Measurements from ENCODE around the gene OGFR. TPM values are rescaled to one million over a fixed set of nuclear protein-coding genes. Genes with fewer than 3 reads are reported as not detected.
"Not testable (repeated sequence)": the region's sequence is repeated elsewhere in the genome, so short reads cannot be mapped to it uniquely, and the experiment has no call there.

Gene OGFR
- total RNA-seq, 2 experiments from 2014 or later: 82.4 to 84.9 TPM

DNA sequence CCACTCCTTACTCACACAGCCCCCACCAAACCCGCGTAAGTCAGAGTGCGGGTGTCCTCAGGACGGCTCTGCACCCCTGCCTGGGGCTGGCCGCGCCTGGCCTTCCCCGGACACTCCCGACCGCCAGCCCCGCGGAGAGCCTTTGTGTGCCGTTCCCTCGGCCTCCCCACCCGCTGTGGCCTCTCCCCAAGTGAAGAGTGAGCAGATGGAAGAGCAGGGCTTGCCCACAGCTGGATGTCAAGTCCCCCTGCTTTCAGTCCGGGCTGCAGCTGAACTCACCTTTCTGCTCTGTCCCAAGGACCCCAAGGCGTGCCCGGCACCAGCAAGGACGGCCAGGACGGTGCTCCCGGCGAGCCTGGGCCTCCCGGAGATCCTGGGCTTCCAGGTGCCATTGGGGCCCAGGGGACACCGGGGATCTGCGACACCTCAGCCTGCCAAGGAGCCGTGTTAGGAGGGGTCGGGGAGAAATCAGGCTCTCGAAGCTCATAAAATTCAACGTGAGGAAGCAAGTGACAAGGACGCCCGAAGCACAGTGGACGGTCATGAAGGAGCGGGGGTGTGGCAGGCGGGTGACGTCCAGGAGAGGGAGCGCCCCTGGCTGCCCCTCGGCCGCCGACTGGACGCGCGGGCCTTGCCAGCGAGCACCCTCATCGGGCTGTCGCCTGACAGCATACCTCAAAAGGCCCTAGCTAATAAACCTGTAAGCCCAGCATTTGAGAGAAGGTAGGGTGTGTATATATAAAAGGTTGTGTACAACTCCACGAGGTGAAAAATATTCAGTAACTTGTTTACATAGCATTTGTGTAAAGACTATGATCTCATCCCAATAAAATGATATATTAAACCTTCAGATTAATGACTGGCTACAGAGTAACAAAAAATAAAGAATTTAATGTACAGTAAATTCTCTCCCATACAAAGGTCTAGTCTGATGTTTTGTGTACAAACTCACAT lies 35.9 kb downstream of the OGFR start:
- Mint-ChIP-seq H3K27me3 (no peaks in the 10 kb centered on the region), H3K4me3 (no peak overlapping the region), H3K9me3 (no peaks in the 10 kb centered on the region), H3K36me3 (ENCODE audit: low read depth) (no peaks in the 10 kb centered on the region), H3K27ac (no peak overlapping the region), H3K4me1 (no peaks in the 10 kb centered on the region)
- CTCF ChIA-PET: no interaction called here
- POLR2A ChIA-PET: no interaction called here
- no peak for DNase-seq

DNA sequence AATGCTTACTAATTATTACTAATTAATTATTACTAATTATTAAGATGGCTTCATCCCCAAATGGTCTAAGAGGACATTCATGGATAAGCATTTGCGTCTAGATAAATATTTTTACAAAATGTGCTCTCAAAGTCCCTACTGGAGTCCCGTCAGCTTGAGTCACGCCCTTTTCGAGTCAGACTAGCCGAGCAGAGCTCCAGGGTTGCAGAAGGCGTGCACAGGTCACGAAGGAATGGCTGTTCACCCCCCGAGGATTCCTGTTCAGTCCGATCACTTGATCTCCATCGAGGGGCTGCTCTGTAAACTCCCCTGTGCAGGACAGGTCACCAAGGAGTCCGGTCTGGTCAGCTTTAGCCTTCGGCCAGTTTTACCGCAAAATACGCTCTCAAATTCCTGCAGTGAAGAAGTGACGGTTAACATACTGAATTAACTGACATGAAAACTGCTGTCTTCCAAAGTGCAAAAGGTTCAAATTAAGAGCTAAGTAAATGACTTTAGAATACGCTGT lies 37.1 kb downstream of the OGFR start:
- ChIA-PET CTCF (no interaction called here), POLR2A (no interaction called here)
- H3K9me3 Mint-ChIP-seq: no peaks in the 10 kb centered on the region
- no peak overlapping the region for H3K4me3 Mint-ChIP-seq
- H3K27me3 Mint-ChIP-seq: no peaks in the 10 kb centered on the region
- H3K36me3 Mint-ChIP-seq (ENCODE audit: low read depth): no peaks in the 10 kb centered on the region
- no peak overlapping the region for H3K27ac Mint-ChIP-seq
- DNase-seq: no peak
- no peaks in the 10 kb centered on the region for H3K4me1 Mint-ChIP-seq

DNA sequence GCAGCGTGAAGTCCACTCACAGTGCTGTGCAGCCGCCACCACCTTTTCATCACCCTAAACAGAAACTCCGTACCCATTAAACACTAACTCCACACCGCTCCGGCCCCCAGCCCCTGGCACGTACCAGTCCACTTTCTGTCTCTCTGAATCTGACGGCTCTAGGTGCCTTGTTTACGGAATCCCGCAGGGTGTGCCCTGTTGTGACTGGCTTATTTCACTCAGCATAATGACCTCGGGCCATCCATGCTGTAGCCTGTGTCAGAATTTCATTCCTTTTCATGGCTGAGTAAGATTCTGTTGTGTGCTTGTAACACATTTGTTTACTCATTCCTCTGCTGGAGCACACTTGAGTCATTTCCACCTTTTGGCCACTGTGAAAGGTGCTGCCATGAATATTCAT lies 39.0 kb downstream of the OGFR start:
- H3K4me3 Mint-ChIP-seq: no peak overlapping the region
- no peaks in the 10 kb centered on the region for H3K27me3 Mint-ChIP-seq
- no peak for DNase-seq
- H3K36me3 Mint-ChIP-seq (ENCODE audit: low read depth): no peaks in the 10 kb centered on the region
- POLR2A ChIA-PET: no interaction called here
- CTCF ChIA-PET: interaction anchor here (1.2 kb wide), 2 partner anchors 11 to 24 kb away, joined by 3 to 4 read pairs; no protein-coding TSS in a partner anchor
- no peaks in the 10 kb centered on the region for H3K9me3 Mint-ChIP-seq
- H3K4me1 Mint-ChIP-seq: no peaks in the 10 kb centered on the region
- H3K27ac Mint-ChIP-seq: no peak overlapping the region

DNA sequence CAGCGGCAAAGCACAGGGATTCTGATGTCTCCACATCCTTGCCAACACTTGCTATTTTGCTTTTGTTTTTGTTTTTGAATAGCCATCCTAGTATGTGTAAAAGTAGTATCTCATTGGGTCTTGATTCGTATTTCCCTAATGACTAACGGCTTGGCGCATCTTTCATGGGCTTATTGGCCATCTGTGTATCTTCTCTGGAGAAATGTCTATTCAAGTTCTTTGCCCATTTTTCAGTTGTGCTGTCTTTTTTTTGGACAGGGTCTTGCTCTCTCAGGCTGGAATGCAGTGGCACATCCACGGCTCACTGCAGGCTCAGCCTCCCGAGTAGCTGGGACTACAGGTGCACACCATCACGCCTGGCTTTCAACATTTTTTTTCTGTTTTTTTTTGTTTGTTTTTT lies 39.5 kb downstream of the OGFR start:
- H3K36me3 Mint-ChIP-seq (ENCODE audit: low read depth): no peaks in the 10 kb centered on the region
- H3K27me3 Mint-ChIP-seq: no peaks in the 10 kb centered on the region
- DNase-seq: no peak
- no peak overlapping the region for H3K27ac Mint-ChIP-seq
- no peak overlapping the region for H3K4me3 Mint-ChIP-seq
- POLR2A ChIA-PET: no interaction called here
- H3K9me3 Mint-ChIP-seq: no peaks in the 10 kb centered on the region
- CTCF ChIA-PET: interaction anchor here (1.2 kb wide), 2 partner anchors 11 to 23 kb away, joined by 3 to 4 read pairs; no protein-coding TSS in a partner anchor
- no peaks in the 10 kb centered on the region for H3K4me1 Mint-ChIP-seq

DNA sequence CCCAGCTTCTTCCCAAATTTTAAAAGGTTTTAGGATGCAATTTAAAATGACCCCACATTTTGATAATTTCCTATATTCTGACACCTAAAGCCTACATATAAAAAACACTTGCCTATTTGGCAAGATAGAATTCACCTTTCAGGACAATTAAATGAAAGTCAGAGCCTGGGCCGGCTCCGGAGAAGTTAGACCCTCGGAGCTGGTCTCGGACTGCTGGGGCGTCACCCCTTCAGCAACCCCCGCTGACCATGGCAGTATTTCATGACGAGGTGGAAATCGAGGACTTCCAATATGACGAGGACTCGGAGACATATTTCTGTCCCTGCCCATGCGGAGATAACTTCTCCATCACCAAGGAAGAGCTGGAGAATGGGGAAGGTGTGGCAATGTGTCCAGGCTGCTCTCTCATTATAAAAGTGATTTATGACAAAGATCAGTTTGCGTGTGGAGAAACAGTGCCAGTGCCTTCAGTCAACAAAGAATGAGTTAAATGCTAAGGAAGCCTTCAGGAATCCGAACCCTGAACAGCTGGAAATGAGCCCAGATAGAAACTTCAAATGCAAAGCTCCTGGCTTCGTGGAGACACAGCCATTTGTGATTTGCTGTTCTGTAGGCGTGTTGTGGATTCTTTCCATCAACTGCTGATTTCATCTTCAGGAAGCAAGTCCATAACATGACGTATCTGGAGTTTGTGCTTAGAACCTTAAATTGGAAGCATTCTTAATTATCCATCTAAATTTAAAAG lies 41.0 kb downstream of the OGFR start:
- H3K27ac Mint-ChIP-seq: no peak overlapping the region
- ChIA-PET POLR2A (no interaction called here), CTCF (interaction anchor here (1.2 kb wide), 1 partner anchor 23 kb away, joined by 3 read pairs; no protein-coding TSS in a partner anchor)
- no peaks in the 10 kb centered on the region for H3K27me3 Mint-ChIP-seq
- no peaks in the 10 kb centered on the region for H3K4me1 Mint-ChIP-seq
- DNase-seq: no peak
- no peaks in the 10 kb centered on the region for H3K9me3 Mint-ChIP-seq
- H3K36me3 Mint-ChIP-seq (ENCODE audit: low read depth): no peaks in the 10 kb centered on the region
- H3K4me3 Mint-ChIP-seq: no peak overlapping the region

DNA sequence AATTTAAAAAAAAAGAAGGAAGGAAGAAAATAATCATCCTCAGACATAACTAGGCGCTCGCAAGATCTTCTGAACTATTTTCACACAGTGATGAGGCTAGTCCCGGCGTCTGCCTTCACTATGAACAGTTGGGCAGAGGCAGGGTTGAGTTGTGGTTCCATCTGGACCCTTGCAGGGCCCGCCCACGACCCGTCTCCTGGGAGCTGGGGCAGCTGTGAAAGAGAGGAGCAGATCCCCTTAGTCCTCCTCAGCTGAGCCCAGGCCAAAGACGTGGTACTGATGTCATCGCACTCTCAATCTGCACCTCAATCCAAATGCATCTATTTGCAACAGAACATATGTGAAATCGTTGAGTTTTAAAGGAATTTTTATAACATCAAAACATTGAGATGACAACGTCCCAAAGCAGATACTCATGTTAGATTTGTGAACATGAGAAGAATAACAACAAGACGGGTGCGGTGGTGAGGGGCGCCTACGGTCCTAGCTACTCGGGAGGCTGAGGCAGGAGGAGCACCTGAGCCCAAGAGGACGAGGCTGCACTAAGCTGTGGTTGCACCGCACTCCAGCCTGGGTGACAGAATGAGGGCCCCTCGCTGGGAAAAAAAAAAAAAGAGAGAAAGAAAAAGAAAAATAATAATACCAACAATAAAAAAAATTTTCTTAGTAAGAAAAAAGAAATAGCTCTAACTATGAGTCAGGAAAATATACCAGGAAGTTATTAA lies 41.7 kb downstream of the OGFR start:
- POLR2A ChIA-PET: no interaction called here
- no peak overlapping the region for H3K27ac Mint-ChIP-seq

DNA sequence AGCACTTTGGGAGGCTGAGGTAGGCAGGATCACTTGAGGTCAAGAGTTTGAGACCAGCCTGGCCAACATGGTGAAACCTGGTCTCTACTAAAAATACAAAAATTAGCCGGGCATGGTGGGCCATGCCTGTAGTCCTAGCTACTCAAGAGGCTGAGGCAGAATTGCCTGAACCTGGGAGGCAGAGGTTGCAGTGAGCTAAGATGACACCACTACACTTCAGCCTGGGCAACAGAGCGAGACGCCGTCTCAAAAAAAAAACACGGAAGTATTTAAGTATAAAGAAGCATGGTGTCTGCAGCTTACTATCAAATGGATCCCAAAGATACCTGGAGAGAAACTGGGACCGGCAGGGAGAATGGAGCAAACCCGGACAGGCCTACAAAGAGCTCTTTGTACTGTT lies 44.3 kb downstream of the OGFR start:
- DNase-seq; H3K36me3 Mint-ChIP-seq (ENCODE audit: low read depth); CTCF ChIA-PET; H3K27ac Mint-ChIP-seq; H3K4me3 Mint-ChIP-seq; H3K4me1 Mint-ChIP-seq; H3K9me3 Mint-ChIP-seq; H3K27me3 Mint-ChIP-seq: not testable (repeated sequence)
- POLR2A ChIA-PET: interaction anchor here (0.7 kb wide), 1 partner anchor 14 kb away, joined by 4 read pairs; no protein-coding TSS in a partner anchor

More for the DNA sequence above, 41.7 kb downstream of the OGFR start:
- DNase-seq: no peak
- H3K36me3 Mint-ChIP-seq (ENCODE audit: low read depth): no peaks in the 10 kb centered on the region
- no peaks in the 10 kb centered on the region for H3K9me3 Mint-ChIP-seq
- CTCF ChIA-PET: interaction anchor here (0.6 to 1.2 kb wide), 5 partner anchors 24 to 1377 kb away, joined by 3 to 4 read pairs (median 3); no protein-coding TSS in a partner anchor
- H3K4me3 Mint-ChIP-seq: no peak overlapping the region
- H3K27me3 Mint-ChIP-seq: no peaks in the 10 kb centered on the region
- H3K4me1 Mint-ChIP-seq: no peaks in the 10 kb centered on the region

DNA sequence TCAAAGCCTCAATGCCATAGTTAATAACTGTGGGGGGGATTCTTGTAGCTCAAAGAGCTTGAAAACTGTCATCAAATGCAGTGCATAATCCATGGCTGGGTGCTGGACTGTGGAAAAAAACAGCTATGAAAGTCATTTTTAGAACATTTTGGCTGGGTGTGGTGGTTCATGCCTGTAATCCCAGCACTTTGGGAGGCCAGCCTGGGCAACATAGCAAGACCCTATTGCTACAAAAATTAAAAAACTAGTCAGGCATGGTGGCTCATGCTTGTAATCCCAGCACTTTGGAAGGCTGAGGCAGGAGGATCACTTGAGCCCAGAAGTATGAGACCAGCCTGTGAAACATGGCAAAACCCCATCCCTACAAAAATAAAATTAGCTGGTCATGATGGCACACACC lies 44.8 kb downstream of the OGFR start:
- ChIA-PET CTCF (no interaction called here), POLR2A (interaction anchor here (0.7 kb wide), 1 partner anchor 14 kb away, joined by 4 read pairs; no protein-coding TSS in a partner anchor)
- DNase-seq: no peak
- Mint-ChIP-seq H3K27ac (no peak overlapping the region), H3K27me3 (no peaks in the 10 kb centered on the region), H3K4me3 (no peak overlapping the region), H3K9me3 (no peaks in the 10 kb centered on the region), H3K36me3 (ENCODE audit: low read depth) (no peaks in the 10 kb centered on the region), H3K4me1 (no peaks in the 10 kb centered on the region)

DNA sequence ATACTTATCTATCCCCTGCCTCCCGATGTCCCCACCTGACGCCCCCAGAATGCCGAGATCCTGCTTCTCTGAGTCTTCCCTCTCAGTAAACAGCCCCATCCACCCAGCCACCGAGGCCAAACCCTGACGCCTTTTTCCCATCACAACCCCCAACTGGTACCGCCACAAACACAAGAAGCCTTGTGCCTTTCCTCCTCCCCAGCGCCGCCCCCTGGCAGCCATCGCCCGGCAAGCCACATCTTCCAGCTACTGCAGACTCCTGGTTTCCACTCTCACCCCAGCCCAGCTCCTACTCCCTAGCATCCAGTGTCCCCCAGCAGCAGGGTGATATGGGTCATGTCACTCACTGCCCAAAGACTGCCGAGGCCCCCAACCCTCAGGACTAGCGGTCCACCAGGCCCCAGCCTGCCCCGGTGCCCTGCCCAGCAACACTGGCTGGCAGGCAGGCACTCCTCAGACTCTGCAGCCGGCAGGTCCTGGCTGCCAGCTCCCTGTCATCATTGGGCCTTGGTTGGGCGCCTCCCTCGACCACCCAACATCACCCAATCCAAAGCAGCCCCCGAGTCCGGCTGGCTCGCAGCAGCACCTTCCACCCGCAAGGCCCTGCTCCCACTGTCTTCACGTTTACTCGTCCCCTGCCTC lies 45.8 kb downstream of the OGFR start:
- H3K36me3 Mint-ChIP-seq (ENCODE audit: low read depth): no peaks in the 10 kb centered on the region
- no peaks in the 10 kb centered on the region for H3K27me3 Mint-ChIP-seq
- H3K4me3 Mint-ChIP-seq: no peak overlapping the region
- no peaks in the 10 kb centered on the region for H3K9me3 Mint-ChIP-seq
- CTCF ChIA-PET: no interaction called here
- no peaks in the 10 kb centered on the region for H3K4me1 Mint-ChIP-seq
- no peak overlapping the region for H3K27ac Mint-ChIP-seq
- POLR2A ChIA-PET: no interaction called here
- DNase-seq: no peak

DNA sequence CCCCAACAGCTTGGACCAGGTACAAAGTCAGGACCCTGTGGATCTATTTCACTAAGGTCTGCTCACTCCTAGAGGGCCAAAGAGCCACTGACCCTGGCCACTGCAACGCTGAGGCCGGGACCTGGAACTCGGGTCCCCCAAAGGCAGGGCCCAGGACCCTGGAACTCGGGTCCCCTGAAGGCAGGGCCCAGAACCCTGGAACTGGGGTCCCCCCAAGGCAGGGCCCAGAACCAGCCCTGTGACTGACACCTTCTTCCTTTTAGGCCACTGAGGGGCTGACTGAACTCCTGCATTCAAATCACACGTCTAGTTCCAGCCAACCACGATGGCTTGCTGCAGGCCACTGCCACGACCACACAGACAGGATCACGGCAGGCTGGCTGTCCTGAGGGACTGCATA lies 47.6 kb downstream of the OGFR start:
- no peak for DNase-seq
- H3K9me3 Mint-ChIP-seq: no peaks in the 10 kb centered on the region
- H3K27ac Mint-ChIP-seq: no peak overlapping the region
- no peaks in the 10 kb centered on the region for H3K4me1 Mint-ChIP-seq
- POLR2A ChIA-PET: no interaction called here
- H3K27me3 Mint-ChIP-seq: no peaks in the 10 kb centered on the region
- H3K36me3 Mint-ChIP-seq (ENCODE audit: low read depth): peaks cover 4% of the 10 kb centered on the region
- H3K4me3 Mint-ChIP-seq: no peak overlapping the region
- CTCF ChIA-PET: no interaction called here

DNA sequence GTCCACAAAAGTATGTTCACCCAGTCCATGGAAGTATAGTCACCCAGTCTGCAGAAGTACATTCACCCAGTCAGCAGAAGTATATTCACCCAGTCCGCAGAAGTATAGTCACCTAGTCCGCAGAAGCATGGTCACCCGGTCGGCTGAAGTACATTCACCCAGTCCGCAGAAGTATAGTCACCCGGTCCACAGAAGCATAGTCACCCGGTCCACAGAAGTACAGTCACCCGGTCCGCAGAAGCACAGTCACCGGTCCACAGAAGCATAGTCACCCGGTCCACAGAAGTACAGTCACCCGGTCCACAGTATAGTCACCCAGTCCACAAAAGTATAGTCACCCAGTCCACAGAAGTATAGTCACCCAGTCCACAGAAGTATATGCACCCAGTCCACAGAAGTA lies 48.2 kb downstream of the OGFR start:
- no peaks in the 10 kb centered on the region for H3K4me1 Mint-ChIP-seq
- POLR2A ChIA-PET: no interaction called here
- no peaks in the 10 kb centered on the region for H3K9me3 Mint-ChIP-seq
- no peaks in the 10 kb centered on the region for H3K27me3 Mint-ChIP-seq
- no peak for DNase-seq
- H3K36me3 Mint-ChIP-seq (ENCODE audit: low read depth): peaks cover 6% of the 10 kb centered on the region
- CTCF ChIA-PET: no interaction called here
- no peak overlapping the region for H3K27ac Mint-ChIP-seq
- no peak overlapping the region for H3K4me3 Mint-ChIP-seq

DNA sequence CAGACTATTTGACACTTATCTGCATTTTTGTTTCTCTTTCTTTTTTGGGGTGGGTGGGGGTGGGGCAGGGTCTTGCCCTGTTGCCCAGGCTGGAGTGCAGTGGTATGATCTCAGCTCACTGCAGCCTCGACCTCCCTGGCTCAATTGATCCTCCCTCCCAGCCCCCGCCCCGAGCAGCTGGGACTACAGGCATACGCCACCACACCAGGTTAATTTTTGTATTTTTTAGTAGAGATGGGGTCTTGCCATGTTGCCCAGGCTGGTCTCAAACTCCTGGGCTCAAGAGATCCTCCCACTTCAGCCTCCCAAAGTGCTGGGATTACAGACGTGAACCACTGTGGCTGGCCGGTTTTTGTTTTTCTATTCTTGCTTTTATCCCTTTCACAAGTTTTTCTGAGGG lies 48.7 kb downstream of the OGFR start:
- H3K9me3 Mint-ChIP-seq; POLR2A ChIA-PET; H3K36me3 Mint-ChIP-seq (ENCODE audit: low read depth); H3K27me3 Mint-ChIP-seq; CTCF ChIA-PET; H3K4me1 Mint-ChIP-seq; H3K4me3 Mint-ChIP-seq; DNase-seq; H3K27ac Mint-ChIP-seq: not testable (repeated sequence)

Measured in activated CD4-positive, alpha-beta T cell treated with anti-CD3 and anti-CD28 coated beads, Interleukin-2, amount 10 ng/mL, durations not matched to agents 7 days and 5 days (primary cell).